ENCODE measurements around the gene PERM1.
"Not testable (repeated sequence)": the region's sequence is repeated elsewhere in the genome, so short reads cannot be mapped to it uniquely, and the experiment has no call there.

PERM1 gene

GRCh38 chr1:1014799-1015681, 33.1 kb upstream of the PERM1 start:
- DNase-seq (ENCODE audit: low read depth in 2 of 2): no peak

- no peak for DNase-seq (ENCODE audit: low read depth in 2 of 2)
These were observed 32.2 kb upstream of the PERM1 start for GRCh38 chr1:1013922-1014648.

- DNase-seq (ENCODE audit: low read depth in 2 of 2): peak; percentile 77 to 84
These were observed 31.4 kb upstream of the PERM1 start, which contains the start of gene ISG15 for GRCh38 chr1:1013105-1013921. Gene ISG15 (plus strand): TSS chr1:1013497. CDS start chr1:1013574, 77 bp downstream.

- not testable (repeated sequence) for DNase-seq (ENCODE audit: low read depth in 2 of 2)
These were observed 30.8 kb upstream of the PERM1 start for GRCh38 chr1:1012736-1013104.

- DNase-seq (ENCODE audit: low read depth in 2 of 2): no peak
These were observed 29.6 kb upstream of the PERM1 start for GRCh38 chr1:1011396-1011949.

- not testable (repeated sequence) for DNase-seq (ENCODE audit: low read depth in 2 of 2)
These were observed 28.2 kb upstream of the PERM1 start for GRCh38 chr1:1010131-1010530.

- no peak for DNase-seq (ENCODE audit: low read depth in 2 of 2)
These were observed 24.6 kb upstream of the PERM1 start for GRCh38 chr1:1006305-1007159.

GRCh38 chr1:1005774-1006304, 23.9 kb upstream of the PERM1 start:
- DNase-seq (ENCODE audit: low read depth in 2 of 2): no peak

GRCh38 chr1:1004780-1005697, 23.1 kb upstream of the PERM1 start:
- DNase-seq (ENCODE audit: low read depth in 2 of 2): no peak

GRCh38 chr1:1004420-1004779, 22.5 kb upstream of the PERM1 start:
- DNase-seq (ENCODE audit: low read depth in 2 of 2): no peak

- no peak for DNase-seq (ENCODE audit: low read depth in 2 of 2)
These were observed 21.9 kb upstream of the PERM1 start for GRCh38 chr1:1003618-1004419.

GRCh38 chr1:1001057-1001783, 19.3 kb upstream of the PERM1 start:
- DNase-seq (ENCODE audit: low read depth in 2 of 2): no peak

- DNase-seq (ENCODE audit: low read depth in 2 of 2): peak; percentile 49 to 55
These were observed 18.6 kb upstream of the PERM1 start for GRCh38 chr1:1000357-1001056.

GRCh38 chr1:999725-1000356, 17.9 kb upstream of the PERM1 start, which contains the start of gene HES4:
Gene HES4 (minus strand): TSS chr1:1000097. CDS start chr1:999973, 124 bp downstream.
- peak in 1 of 2 donors; percentile 36 for DNase-seq (ENCODE audit: low read depth in 2 of 2)

- no peak for DNase-seq (ENCODE audit: low read depth in 2 of 2)
These were observed 17.3 kb upstream of the PERM1 start for GRCh38 chr1:998995-999724.

- DNase-seq (ENCODE audit: low read depth in 2 of 2): no peak
These were observed 16.8 kb upstream of the PERM1 start for GRCh38 chr1:998745-998994.

Measured in activated CD8-positive, alpha-beta memory T cell treated with anti-CD3 and anti-CD28 coated beads for 4 hours (primary cell).